Measurements from ENCODE around the gene TMEM121B.

GRCh38 chr22:17106161-17106784 is 14.9 kb downstream of the TMEM121B start:
- TF ChIP-seq CTCF (IDR thresholded peaks at IDR 0.05): no peak
- TF ChIP-seq POLR2A (IDR thresholded peaks at IDR 0.05): no peak
- TF ChIP-seq POLR2AphosphoS5 (IDR thresholded peaks at IDR 0.05): no peak
